ENCODE results near the gene FARSB.
A peak's percentile ranks its signal among the peaks of the same experiment; 100 is the strongest.

Gene FARSB

DNA sequence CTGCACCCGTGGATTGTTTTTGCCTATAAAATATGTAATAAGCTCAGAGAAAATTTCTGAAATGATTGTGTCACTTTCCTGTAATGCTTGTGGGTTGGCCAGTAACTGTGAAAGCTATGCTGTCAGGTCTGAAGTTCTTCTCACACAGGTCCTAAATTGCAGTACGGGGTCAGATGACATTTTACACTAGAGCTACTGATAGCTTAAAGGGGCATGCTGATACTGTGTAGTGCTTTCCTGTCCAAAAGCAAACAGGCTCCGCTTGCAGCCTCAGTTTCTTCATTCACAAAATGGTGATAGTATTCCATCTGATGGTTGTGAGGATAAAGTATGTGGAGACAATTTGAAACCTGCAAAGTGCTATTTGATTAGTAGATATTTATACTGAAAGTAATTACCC is 7.6 kb upstream of the FARSB start:
- ATAC-seq (no peak), DNase-seq (no peak)

GRCh38 chr2:222656526-222657446 is 894 bp upstream of the FARSB start:
- ATAC-seq (peak; percentile 14), DNase-seq (no peak)

GRCh38 chr2:222653280-222653679 is 2.6 kb downstream of the FARSB start:
- ATAC-seq (no peak), DNase-seq (no peak)

GRCh38 chr2:222652491-222653255 is 3.2 kb downstream of the FARSB start:
- ATAC-seq, result no peak

GRCh38 chr2:222651718-222652418 is 4.0 kb downstream of the FARSB start:
- ATAC-seq (no peak), DNase-seq (no peak)

More at GRCh38 chr2:222652491-222653255, 3.2 kb downstream of the FARSB start:
- no peak for DNase-seq

- ATAC-seq (no peak), DNase-seq (no peak)
These were observed 6.1 kb downstream of the FARSB start for GRCh38 chr2:222649801-222650200.

GRCh38 chr2:222646008-222646407 is 9.9 kb downstream of the FARSB start:
- no peak for ATAC-seq
- no peak for DNase-seq

GRCh38 chr2:222643134-222643533 is 12.8 kb downstream of the FARSB start:
- ATAC-seq (no peak), DNase-seq (no peak)

GRCh38 chr2:222641336-222641735 is 14.6 kb downstream of the FARSB start:
- DNase-seq (no peak), ATAC-seq (no peak)

- ATAC-seq (no peak), DNase-seq (no peak)
These were observed 18.8 kb downstream of the FARSB start for GRCh38 chr2:222637067-222637466.

- no peak for DNase-seq
- no peak for ATAC-seq
These were observed 20.6 kb downstream of the FARSB start for GRCh38 chr2:222635295-222635694.

DNA sequence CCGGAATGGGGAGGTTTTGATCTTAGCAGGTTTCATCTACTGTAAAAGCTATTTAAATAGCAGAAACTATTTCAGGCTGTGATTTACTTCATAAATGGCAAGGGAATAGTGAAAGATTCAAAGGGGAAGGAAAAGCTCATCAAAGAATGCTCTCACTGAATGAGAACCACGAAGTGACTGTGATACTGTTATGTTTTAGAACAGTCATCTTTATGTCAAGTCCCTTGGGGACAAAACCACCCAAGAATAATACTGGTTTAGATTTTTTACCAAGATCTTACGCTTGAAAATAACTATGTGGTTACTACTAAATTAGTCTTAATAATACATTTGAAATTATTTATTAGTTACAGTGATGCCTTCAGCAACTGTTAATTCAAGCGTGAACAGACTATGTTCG is 28.1 kb downstream of the FARSB start:
- DNase-seq, result no peak
- no peak for ATAC-seq

DNA sequence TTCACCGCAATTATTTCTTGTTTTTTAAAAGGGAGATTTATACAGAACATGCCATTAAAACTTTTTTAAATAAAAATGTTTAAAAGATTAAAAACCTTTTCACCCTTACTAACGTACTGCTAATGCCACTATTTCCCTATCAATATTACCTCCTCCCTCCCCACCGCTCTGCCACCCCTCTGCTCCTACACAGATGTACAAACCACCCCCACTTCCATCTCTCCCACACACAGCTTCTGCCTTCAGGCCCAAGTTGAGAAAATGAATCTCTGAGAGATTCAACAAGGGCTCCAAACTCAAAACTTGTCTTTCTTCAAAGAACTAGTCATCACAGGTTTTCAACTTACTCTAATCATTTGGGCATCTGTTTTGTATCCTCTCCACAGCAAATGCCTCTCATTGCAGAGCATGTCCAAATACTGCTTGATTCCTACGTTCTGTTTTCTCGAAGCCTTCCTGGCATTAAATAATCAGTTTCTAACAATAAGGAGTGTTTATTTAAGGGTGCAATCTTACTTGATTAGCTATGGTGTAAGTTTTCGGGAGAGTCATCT is 32.1 kb downstream of the FARSB start:
- DNase-seq (no peak), ATAC-seq (no peak)

DNA sequence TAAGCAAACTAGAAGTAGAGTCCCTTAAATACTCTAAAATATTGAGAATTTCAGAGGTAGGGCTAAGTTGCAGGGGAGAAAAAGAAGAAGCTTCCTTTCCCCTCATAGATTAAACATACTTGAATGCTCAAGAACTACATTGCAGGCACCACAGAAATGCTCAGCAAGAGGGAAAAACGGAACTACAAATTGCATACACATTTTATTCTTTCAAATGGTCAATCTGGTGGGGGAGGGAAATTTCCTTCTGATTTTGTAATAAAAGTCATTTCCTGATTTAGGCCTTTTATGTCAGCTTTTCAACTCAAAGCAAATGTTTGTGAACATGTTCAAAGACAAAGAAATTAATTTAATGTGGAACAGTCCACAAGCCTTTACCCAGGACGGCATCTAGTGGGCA is 33.0 kb downstream of the FARSB start:
- ATAC-seq (no peak), DNase-seq (no peak)

DNA sequence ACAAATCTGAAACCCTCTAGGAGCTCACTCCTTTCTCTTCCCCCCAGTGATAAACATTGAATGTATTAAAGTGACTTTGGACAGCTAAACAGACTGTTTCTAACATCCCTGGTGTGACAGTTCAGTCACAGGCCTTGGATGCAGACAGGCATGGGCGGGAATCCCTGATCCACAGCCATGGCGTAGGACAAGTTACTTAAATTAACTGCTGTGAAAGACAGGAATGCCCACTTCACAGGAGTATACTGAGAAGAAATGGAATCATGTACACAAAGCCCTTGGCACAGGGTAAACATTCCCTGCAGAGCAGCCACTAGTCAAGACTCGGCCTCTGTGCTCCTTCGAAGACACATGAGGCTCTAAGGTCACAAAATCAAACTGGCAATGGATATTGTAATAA is 34.0 kb downstream of the FARSB start:
- no peak for ATAC-seq

GRCh38 chr2:222615320-222615719 is 40.6 kb downstream of the FARSB start:
- DNase-seq (no peak), ATAC-seq (no peak)

More for the DNA sequence above, 34.0 kb downstream of the FARSB start:
- DNase-seq, result no peak

- ATAC-seq (no peak), DNase-seq (no peak)
These were observed 42.1 kb downstream of the FARSB start for GRCh38 chr2:222613715-222614331.

DNA sequence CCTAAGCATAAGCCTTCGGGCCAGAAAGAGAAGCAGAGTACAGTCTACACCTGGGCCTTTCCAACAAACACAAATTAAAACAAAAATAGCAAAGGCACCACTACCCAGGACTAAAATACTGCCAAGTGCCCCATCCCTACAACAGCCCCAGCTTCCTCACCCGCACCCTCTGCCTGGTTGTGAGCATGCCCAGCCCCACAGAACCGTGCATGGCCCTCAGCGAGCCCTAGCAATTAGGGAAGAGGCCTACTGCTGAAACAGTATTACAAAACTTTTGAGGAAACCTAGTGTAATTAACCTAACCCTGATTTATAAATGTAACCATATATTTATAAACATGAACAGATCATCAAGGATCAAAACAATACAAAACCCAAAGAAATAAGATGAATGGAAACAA is 44.2 kb downstream of the FARSB start:
- ATAC-seq, result no peak

GRCh38 chr2:222610746-222611145 is 45.1 kb downstream of the FARSB start:
- ATAC-seq, result no peak
- no peak for DNase-seq

More for the DNA sequence above, 44.2 kb downstream of the FARSB start:
- DNase-seq, result no peak

DNA sequence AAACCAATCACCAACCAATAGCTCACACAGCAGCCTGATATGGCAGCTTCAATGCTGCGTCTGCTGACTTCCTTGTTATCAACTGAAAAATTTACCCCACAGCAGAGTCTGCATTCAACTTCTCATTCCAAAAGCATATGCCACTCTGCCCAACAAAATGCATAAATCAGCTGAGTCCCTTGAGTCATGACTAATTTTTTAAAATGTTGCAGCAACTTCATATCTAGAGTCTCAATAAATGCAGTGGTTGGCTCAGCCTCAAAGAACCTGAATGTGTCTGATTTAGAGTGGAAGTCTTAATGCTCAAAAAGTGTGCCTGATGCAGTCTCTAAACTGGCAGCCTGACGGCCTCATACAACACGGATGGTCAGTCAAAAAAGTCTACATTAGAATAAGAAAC is 46.5 kb downstream of the FARSB start:
- ATAC-seq, result no peak
- DNase-seq, result no peak

GRCh38 chr2:222608081-222608480 is 47.8 kb downstream of the FARSB start:
- ATAC-seq, result no peak
- no peak for DNase-seq

DNA sequence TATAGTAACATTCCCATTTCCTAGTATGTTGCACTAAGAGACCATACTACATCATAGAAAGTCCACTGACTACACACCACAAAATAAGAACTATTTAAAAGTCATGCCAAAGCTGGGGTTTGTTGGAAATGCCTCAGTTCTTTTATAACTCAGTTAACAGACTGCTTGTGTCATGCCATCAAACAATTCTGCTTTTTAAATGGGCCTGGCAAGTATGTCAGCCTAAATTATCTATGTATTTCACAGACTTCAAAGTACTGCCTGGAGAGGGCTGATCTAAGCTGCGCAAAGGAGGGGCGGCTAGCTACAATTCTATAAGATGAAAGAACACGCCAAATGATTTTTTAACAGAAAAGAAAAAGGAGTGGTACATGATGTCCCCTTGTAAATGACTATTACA is 49.6 kb downstream of the FARSB start:
- no peak for DNase-seq
- no peak for ATAC-seq
